GM12873 (cell line): ENCODE measurements around the gene KIZ.

ENCODE experiments used
- CTCF ChIP-seq: IDR thresholded peaks from 2 replicates; pipeline ENCODE4 v1.5.1; 2012; ENCODE audit warnings: low read depth, mild to moderate bottlenecking, moderate library complexity, low read length, control low read depth; ENCODE audit not compliant: insufficient read depth; ENCODE audit errors: missing control alignments

The KIZ gene

DNA sequence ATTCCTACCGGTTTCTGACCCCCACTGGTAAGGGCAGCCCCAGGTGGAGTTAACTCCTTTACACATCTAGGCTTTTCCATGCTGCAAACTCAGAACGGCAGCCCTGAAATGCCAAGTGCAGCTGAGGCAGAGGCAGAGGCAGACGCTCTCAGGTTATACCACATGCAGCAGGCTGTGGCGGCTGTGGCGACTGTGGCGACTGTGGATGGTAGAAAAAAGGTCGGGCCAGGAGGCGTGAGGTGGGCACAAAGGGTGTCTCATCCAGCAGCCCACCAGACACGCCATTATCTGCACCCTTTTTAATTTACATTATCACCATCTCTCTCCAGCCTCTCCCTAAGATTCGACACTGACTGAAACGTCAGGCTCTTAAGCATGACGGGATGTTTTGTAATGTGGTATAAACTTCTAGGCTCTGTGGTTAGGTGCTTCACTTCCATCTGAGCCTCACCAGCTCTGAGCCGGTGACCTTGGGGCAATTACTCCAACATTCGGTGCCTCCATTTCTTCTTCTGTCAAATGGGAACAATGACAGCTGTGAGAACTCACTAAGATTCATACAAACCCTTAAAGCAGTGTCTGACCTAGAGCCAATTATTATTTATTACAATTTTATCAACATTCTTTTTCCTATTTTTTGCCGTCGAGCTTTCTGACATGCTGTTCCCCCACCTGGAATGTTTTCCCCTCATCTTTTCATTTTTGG, 8.2 kb downstream of the KIZ start:
- TF ChIP-seq CTCF, result no peak

GRCh38 chr20:21134883-21135493, 9.1 kb downstream of the KIZ start:
- TF ChIP-seq CTCF, result no peak

GRCh38 chr20:21136015-21136732, 10.3 kb downstream of the KIZ start:
- TF ChIP-seq CTCF, result no peak

DNA sequence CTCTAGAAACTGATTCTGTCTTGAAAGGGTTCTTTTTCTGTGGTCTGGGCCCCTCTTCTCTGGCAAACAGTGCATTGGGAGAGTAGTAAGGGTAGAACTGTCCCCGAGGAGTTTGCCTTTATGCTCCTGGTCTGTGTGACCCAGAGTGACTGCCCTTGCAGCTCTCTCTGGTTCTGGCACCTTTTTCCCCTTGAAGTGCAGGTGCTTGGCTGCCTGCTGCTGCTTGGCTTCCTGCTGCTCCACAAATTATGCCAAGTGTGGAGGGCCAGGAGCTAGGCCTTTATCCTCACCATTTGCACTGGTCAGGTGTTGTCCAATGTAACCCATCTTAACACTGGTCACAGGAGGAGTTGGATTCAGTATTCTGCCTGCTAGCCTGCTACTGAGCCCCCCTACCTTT, 11.2 kb downstream of the KIZ start:
- no peak for TF ChIP-seq CTCF

GRCh38 chr20:21139881-21140566, 14.1 kb downstream of the KIZ start:
- no peak for TF ChIP-seq CTCF

- no peak for TF ChIP-seq CTCF
Observed at GRCh38 chr20:21141825-21142224, 15.9 kb downstream of the KIZ start.

DNA sequence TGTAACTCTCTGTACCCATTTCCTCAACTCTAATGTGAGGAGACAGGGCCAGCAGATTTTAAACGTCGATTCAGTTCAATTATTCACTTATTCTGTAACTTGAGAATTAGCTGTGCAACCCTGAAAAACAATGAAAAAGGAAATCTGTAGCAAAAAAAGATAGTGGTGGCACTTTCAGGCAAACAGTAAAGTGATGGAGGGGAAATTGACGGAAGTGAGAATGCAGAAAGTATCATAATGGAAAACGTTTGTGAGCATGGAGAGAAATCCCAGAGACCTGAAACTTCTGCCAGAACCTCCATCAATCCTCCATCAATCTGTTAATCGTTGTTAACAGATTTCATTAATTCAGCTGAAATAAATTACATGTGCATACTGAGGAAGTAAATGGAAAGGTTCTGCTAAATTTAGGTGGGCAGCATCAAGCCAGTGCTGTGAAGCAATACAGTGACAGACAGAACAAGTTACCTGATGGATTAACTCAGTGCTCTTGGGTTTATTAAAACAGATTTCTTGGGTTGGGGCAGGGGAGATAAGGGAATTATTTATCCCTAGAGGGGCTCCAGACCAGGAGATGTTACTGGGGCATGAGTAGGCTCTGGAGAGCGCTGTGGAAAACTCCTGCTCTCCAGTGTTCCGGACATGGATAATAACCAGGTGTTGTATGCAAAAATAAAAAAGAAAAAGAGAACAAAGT, 17.5 kb downstream of the KIZ start:
- no peak for TF ChIP-seq CTCF
